ENCODE results near the gene SLC12A5. TPM values are rescaled to one million over a fixed set of nuclear protein-coding genes. Genes with fewer than 3 reads are reported as not detected.

Gene SLC12A5
- total and polyA plus RNA-seq, 2 donors (not counting 1 experiment from before 2014, with no cell fraction given), result 0.32 TPM; not detected in 1

DNA sequence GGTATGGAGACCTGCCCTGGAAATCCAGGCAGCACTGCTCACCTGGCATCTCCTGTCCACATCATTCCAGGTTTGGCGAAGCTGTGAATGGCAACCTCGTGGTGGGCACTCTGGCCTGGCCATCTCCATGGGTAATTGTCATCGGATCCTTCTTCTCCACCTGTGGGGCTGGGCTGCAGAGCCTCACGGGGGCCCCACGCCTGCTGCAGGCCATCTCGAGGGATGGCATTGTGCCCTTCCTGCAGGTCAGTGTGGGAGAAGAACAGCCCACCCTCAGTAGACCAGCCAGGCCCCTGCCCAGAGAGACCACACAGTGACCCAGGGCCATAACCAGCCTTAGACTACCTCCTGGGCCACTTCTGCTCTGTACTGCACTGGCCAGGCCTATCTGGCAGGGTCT is 15.9 kb downstream of the SLC12A5 start:
- DNase-seq (no peak), ATAC-seq (ENCODE audit: low read depth) (no peak)
- no peak overlapping the region for H3K4me3 ChIP-seq (ENCODE audit: control extremely low read depth in 1 of 5, extremely low read depth in 1 of 5, insufficient read depth in 1 of 5, low read depth in 2 of 5, low read length in 4 of 5)
- H3K27ac ChIP-seq (ENCODE audit: low read length in 2 of 2), result no peak overlapping the region
- H3K27ac Mint-ChIP-seq, result no peak overlapping the region
- H3K4me2 ChIP-seq (replicated peaks; ENCODE audit: low read depth, low read length, poor library complexity, severe bottlenecking), result no peak overlapping the region
- no peaks in the 10 kb centered on the region for H3K36me3 ChIP-seq (replicated peaks in 1 of 2; ENCODE audit: control extremely low read depth in 1 of 2, control insufficient read depth in 1 of 2, extremely low read depth in 1 of 2, insufficient read depth in 2 of 2, low read length in 1 of 2)
- peaks cover 0 to 11% (median 0%) of the 10 kb centered on the region in 3 donors for H3K9me3 ChIP-seq (ENCODE audit: control extremely low read depth in 1 of 3, control insufficient read depth in 2 of 3, insufficient read depth in 1 of 3, low read length in 2 of 3)
- WGBS (ENCODE audit: insufficient coverage), result 90% methylated on average over 6 of the region's 6 CpGs
- no peaks in the 10 kb centered on the region for H3K4me1 Mint-ChIP-seq
- peaks cover 62% of the 10 kb centered on the region for H3K27me3 Mint-ChIP-seq
- H3K4me1 ChIP-seq (ENCODE audit: control insufficient read depth in 2 of 2, insufficient read depth in 2 of 2, low read length in 2 of 2), result no peaks in the 10 kb centered on the region
- ChIA-PET CTCF (interaction anchor here (0.8 kb wide), 1 partner anchor 22 kb away, joined by 5 read pairs; no protein-coding TSS in a partner anchor), POLR2A (no interaction called here)
- no peaks in the 10 kb centered on the region for H3K79me2 ChIP-seq (ENCODE audit: control insufficient read depth, insufficient read depth, low read length)
- H3K4me3 Mint-ChIP-seq, result no peak overlapping the region
- H3K9me3 Mint-ChIP-seq (ENCODE audit: insufficient read depth), result no peaks in the 10 kb centered on the region
- TF ChIP-seq, protein P1, sequence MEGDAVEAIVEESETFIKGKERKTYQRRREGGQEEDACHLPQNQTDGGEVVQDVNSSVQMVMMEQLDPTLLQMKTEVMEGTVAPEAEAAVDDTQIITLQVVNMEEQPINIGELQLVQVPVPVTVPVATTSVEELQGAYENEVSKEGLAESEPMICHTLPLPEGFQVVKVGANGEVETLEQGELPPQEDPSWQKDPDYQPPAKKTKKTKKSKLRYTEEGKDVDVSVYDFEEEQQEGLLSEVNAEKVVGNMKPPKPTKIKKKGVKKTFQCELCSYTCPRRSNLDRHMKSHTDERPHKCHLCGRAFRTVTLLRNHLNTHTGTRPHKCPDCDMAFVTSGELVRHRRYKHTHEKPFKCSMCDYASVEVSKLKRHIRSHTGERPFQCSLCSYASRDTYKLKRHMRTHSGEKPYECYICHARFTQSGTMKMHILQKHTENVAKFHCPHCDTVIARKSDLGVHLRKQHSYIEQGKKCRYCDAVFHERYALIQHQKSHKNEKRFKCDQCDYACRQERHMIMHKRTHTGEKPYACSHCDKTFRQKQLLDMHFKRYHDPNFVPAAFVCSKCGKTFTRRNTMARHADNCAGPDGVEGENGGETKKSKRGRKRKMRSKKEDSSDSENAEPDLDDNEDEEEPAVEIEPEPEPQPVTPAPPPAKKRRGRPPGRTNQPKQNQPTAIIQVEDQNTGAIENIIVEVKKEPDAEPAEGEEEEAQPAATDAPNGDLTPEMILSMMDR (IDR thresholded peaks at IDR 0.05), result no peak
- no peak for TF ChIP-seq EZH2 (IDR thresholded peaks at IDR 0.05; ENCODE audit: borderline replicate concordance, insufficient read depth, low read depth, low read length, poor library complexity, severe bottlenecking)
- H2AFZ ChIP-seq (ENCODE audit: insufficient read depth, low read depth, low read length, poor library complexity, severe bottlenecking), result no peak overlapping the region
- no peaks in the 10 kb centered on the region for H4K20me1 ChIP-seq (ENCODE audit: control insufficient read depth, insufficient read depth, low read length, poor library complexity, severe bottlenecking)
- intact Hi-C loops (cut with micrococcal nuclease), result no loop called here
- peaks cover 0 to 46% (median 13%) of the 10 kb centered on the region in 4 experiments for H3K27me3 ChIP-seq (replicated peaks in 1 of 4; ENCODE audit: control extremely low read depth in 1 of 4, control insufficient read depth in 3 of 4, insufficient read depth in 4 of 4, low read length in 3 of 4)
- H3K9ac ChIP-seq (ENCODE audit: low read length), result no peak overlapping the region

DNA sequence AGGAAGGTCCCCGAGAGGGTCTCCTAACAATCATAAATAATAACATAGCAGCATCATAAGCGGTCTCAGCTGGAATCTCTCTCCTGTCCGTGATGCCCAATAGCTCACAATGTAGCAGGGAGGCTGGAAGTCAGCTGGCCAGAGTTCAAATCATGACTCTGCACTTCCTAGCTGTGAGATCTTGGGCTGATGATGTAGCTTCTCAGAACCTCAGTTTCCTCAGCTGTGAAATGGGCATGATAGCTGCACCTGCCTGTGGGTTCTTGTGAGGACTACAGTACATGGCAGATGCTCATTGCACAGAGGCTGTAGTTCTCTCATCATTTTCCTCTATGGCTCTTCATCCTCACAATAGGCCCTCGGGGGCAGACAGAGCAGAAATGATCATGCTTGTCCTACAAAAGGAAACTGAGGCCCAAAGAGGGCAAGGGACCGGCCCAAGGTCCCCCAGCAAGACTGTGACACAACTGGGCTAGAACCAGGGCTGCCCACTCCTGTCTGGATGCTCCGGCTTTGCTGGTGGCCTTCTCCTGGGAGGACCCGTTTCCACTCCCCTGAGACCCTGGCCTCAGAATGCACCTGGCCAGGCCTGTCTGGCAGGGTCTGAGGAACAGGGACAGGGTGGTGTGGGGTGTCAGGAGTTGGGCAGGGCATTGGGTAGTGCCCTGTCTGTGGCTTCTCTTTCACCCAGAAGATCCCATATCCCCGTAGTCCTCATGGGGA is 17.7 kb downstream of the SLC12A5 start:
- H3K9me3 Mint-ChIP-seq (ENCODE audit: insufficient read depth), result no peaks in the 10 kb centered on the region
- Histone ChIP-seq H3K79me2 (ENCODE audit: control insufficient read depth, insufficient read depth, low read length) (no peaks in the 10 kb centered on the region), H3K4me2 (replicated peaks; ENCODE audit: low read depth, low read length, poor library complexity, severe bottlenecking) (no peak overlapping the region), H3K4me3 (ENCODE audit: control extremely low read depth in 1 of 5, extremely low read depth in 1 of 5, insufficient read depth in 1 of 5, low read depth in 2 of 5, low read length in 4 of 5) (no peak overlapping the region), H3K27me3 (replicated peaks in 1 of 4; ENCODE audit: control extremely low read depth in 1 of 4, control insufficient read depth in 3 of 4, insufficient read depth in 4 of 4, low read length in 3 of 4) (peaks cover 0 to 31% (median 7%) of the 10 kb centered on the region in 4 experiments), H3K9ac (ENCODE audit: low read length) (no peak overlapping the region), H3K36me3 (replicated peaks in 1 of 2; ENCODE audit: control extremely low read depth in 1 of 2, control insufficient read depth in 1 of 2, extremely low read depth in 1 of 2, insufficient read depth in 2 of 2, low read length in 1 of 2) (no peaks in the 10 kb centered on the region), H4K20me1 (ENCODE audit: control insufficient read depth, insufficient read depth, low read length, poor library complexity, severe bottlenecking) (no peaks in the 10 kb centered on the region), H3K4me1 (ENCODE audit: control insufficient read depth in 2 of 2, insufficient read depth in 2 of 2, low read length in 2 of 2) (no peaks in the 10 kb centered on the region), H2AFZ (ENCODE audit: insufficient read depth, low read depth, low read length, poor library complexity, severe bottlenecking) (no peak overlapping the region), H3K27ac (ENCODE audit: low read length in 2 of 2) (no peak overlapping the region), H3K9me3 (ENCODE audit: control extremely low read depth in 1 of 3, control insufficient read depth in 2 of 3, insufficient read depth in 1 of 3, low read length in 2 of 3) (no peaks in the 10 kb centered on the region)
- ChIA-PET POLR2A (no interaction called here), CTCF (no interaction called here)
- 84% methylated on average over 6 of the region's 8 CpGs for WGBS (ENCODE audit: insufficient coverage)
- DNase-seq (no peak), ATAC-seq (ENCODE audit: low read depth) (no peak)
- H3K4me3 Mint-ChIP-seq, result no peak overlapping the region
- intact Hi-C loops (cut with micrococcal nuclease), result no loop called here
- no peak overlapping the region for H3K27ac Mint-ChIP-seq
- H3K27me3 Mint-ChIP-seq, result peaks cover 63% of the 10 kb centered on the region
- no peak for TF ChIP-seq EZH2 (IDR thresholded peaks at IDR 0.05; ENCODE audit: borderline replicate concordance, insufficient read depth, low read depth, low read length, poor library complexity, severe bottlenecking)
- TF ChIP-seq, protein P1 (IDR thresholded peaks at IDR 0.05), result no peak
- no peaks in the 10 kb centered on the region for H3K4me1 Mint-ChIP-seq
